ENCODE measurements around the gene LTA. TPM values are rescaled to one million over a fixed set of nuclear protein-coding genes. Genes with fewer than 3 reads are reported as not detected.

Gene LTA
- polyA plus RNA-seq, 3 donors = 0.26 to 0.28 TPM; not detected in 1

DNA sequence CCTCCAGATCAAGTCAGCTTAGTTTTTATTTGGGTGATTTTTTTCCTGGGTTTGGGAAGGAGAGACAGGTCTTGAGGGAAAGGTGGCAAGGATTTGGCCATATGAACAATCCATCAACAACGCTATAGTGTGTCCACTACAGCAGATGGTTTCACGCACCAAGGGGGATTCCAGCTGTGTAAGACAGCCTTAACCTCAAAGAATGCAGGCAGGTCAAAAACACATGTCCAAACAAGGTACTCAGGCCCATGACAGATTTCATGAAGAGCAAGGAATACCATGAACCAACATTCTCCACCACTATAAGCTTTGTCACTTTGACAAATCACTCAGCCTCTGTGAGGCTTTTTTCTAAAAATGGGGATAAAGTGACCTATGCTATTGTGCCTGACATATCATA lies 44.9 kb downstream of the LTA start:
- H3K27ac ChIP-seq (ENCODE audit: low read depth in 1 of 2, low read length in 2 of 2) = peak overlapping the region in 1 of 2 donors; percentile 86
- peaks cover 54 to 71% of the 10 kb centered on the region in 2 donors for H3K4me1 ChIP-seq (ENCODE audit: control insufficient read depth in 1 of 2, insufficient read depth in 2 of 2, low read length in 2 of 2)
- H3K79me2 ChIP-seq (ENCODE audit: insufficient read depth, low read length) = peaks cover 61% of the 10 kb centered on the region
- TF ChIP-seq CTCF (IDR thresholded peaks at IDR 0.05) = no peak
- intact Hi-C loops (cut with micrococcal nuclease) = no loop called here
- H3K9me3 ChIP-seq (replicated peaks in 1 of 2; ENCODE audit: control insufficient read depth in 1 of 2, insufficient read depth in 1 of 2, low read length in 2 of 2) = no peaks in the 10 kb centered on the region
- WGBS (ENCODE audit: insufficient coverage) = 83% methylated on average over 1 of the region's 2 CpGs
- peak overlapping the region; percentile 99 for H3K4me2 ChIP-seq (replicated peaks; ENCODE audit: extremely low read depth, low read length, poor library complexity, severe bottlenecking)
- H3K27ac Mint-ChIP-seq = peak overlapping the region in 6 of 7 donors; percentile 81 to 96 (median 94)
- no peak for DNase-seq
- H3K4me1 Mint-ChIP-seq = peaks cover 65% of the 10 kb centered on the region
- peaks cover 0 to 1% (median 0%) of the 10 kb centered on the region in 7 donors for H3K9me3 Mint-ChIP-seq
- peaks cover 4 to 11% of the 10 kb centered on the region in 2 donors for H3K36me3 ChIP-seq (replicated peaks in 1 of 2; ENCODE audit: control insufficient read depth in 1 of 2, insufficient read depth in 2 of 2, low read length in 2 of 2)
- no peak overlapping the region for H2AFZ ChIP-seq (ENCODE audit: insufficient read depth, low read depth, low read length, poor library complexity, severe bottlenecking)
- H4K20me1 ChIP-seq (ENCODE audit: insufficient read depth, low read length) = peaks cover 10% of the 10 kb centered on the region
- no peaks in the 10 kb centered on the region for H3K27me3 Mint-ChIP-seq (ENCODE audit: low read depth in 3 of 3)
- H3K4me3 Mint-ChIP-seq = peak overlapping the region; percentile 91 to 96
- no peaks in the 10 kb centered on the region for H3K27me3 ChIP-seq (ENCODE audit: control insufficient read depth in 2 of 2, insufficient read depth in 2 of 2, low read length in 2 of 2)
- peaks cover 12 to 25% of the 10 kb centered on the region in 2 donors for H3K36me3 Mint-ChIP-seq
- H3K9ac ChIP-seq (ENCODE audit: insufficient read depth, low read length, poor library complexity, severe bottlenecking) = no peak overlapping the region
- peak overlapping the region in 1 of 3 experiments; percentile 99 for H3K4me3 ChIP-seq (replicated peaks in 1 of 3; ENCODE audit: low read depth in 2 of 3, low read length in 3 of 3)

- H3K9ac ChIP-seq (ENCODE audit: insufficient read depth, low read length, poor library complexity, severe bottlenecking) = peak overlapping the region; percentile 93
- H3K9me3 Mint-ChIP-seq = peaks cover 0 to 1% (median 0%) of the 10 kb centered on the region in 7 donors
- H3K4me3 Mint-ChIP-seq = peak overlapping the region; percentile 89 to 96
- peaks cover 0 to 1% (median 0%) of the 10 kb centered on the region in 3 donors for H3K27me3 Mint-ChIP-seq (ENCODE audit: low read depth in 3 of 3)
- peaks cover 60% of the 10 kb centered on the region for H3K4me1 Mint-ChIP-seq
- TF ChIP-seq CTCF (IDR thresholded peaks at IDR 0.05) = no peak
- H3K4me1 ChIP-seq (ENCODE audit: control insufficient read depth in 1 of 2, insufficient read depth in 2 of 2, low read length in 2 of 2) = peaks cover 49 to 63% of the 10 kb centered on the region in 2 donors
- H3K27ac ChIP-seq (ENCODE audit: low read depth in 1 of 2, low read length in 2 of 2) = peak overlapping the region; percentile 95 to 99
- peak overlapping the region; percentile 79 to 97 (median 87) for H3K4me3 ChIP-seq (replicated peaks in 1 of 3; ENCODE audit: low read depth in 2 of 3, low read length in 3 of 3)
- DNase-seq = peak; percentile 96 to 99 (median 98)
- intact Hi-C loops (cut with micrococcal nuclease) = loop anchor here (2.0 to 5.0 kb wide), 2 partner anchors 33 to 47 kb away; partner anchors contain the start of genes BAG6 (in 2 of the 2), CSNK2B (in 1 of the 2) and LY6G5B (in 1 of the 2)
- peaks cover 24% of the 10 kb centered on the region for H4K20me1 ChIP-seq (ENCODE audit: insufficient read depth, low read length)
- peak overlapping the region; percentile 95 for H3K4me2 ChIP-seq (replicated peaks; ENCODE audit: extremely low read depth, low read length, poor library complexity, severe bottlenecking)
- WGBS (ENCODE audit: insufficient coverage) = under 1% methylated on average over 40 of the region's 50 CpGs
- H3K27ac Mint-ChIP-seq = peak overlapping the region; percentile 98 to 100 (median 100)
- H3K27me3 ChIP-seq (ENCODE audit: control insufficient read depth in 2 of 2, insufficient read depth in 2 of 2, low read length in 2 of 2) = no peaks in the 10 kb centered on the region
- H3K36me3 Mint-ChIP-seq = peaks cover 28 to 45% of the 10 kb centered on the region in 2 donors
- no peaks in the 10 kb centered on the region for H3K9me3 ChIP-seq (replicated peaks in 1 of 2; ENCODE audit: control insufficient read depth in 1 of 2, insufficient read depth in 1 of 2, low read length in 2 of 2)
- peak overlapping the region; percentile 76 for H2AFZ ChIP-seq (ENCODE audit: insufficient read depth, low read depth, low read length, poor library complexity, severe bottlenecking)
- peaks cover 88% of the 10 kb centered on the region for H3K79me2 ChIP-seq (ENCODE audit: insufficient read depth, low read length)
- H3K36me3 ChIP-seq (replicated peaks in 1 of 2; ENCODE audit: control insufficient read depth in 1 of 2, insufficient read depth in 2 of 2, low read length in 2 of 2) = peaks cover 19 to 31% of the 10 kb centered on the region in 2 donors
Observed at GRCh38 chr6:31619805-31620585, 47.9 kb downstream of the LTA start.
